ENCODE results near the gene ABCB4.

Gene ABCB4

DNA sequence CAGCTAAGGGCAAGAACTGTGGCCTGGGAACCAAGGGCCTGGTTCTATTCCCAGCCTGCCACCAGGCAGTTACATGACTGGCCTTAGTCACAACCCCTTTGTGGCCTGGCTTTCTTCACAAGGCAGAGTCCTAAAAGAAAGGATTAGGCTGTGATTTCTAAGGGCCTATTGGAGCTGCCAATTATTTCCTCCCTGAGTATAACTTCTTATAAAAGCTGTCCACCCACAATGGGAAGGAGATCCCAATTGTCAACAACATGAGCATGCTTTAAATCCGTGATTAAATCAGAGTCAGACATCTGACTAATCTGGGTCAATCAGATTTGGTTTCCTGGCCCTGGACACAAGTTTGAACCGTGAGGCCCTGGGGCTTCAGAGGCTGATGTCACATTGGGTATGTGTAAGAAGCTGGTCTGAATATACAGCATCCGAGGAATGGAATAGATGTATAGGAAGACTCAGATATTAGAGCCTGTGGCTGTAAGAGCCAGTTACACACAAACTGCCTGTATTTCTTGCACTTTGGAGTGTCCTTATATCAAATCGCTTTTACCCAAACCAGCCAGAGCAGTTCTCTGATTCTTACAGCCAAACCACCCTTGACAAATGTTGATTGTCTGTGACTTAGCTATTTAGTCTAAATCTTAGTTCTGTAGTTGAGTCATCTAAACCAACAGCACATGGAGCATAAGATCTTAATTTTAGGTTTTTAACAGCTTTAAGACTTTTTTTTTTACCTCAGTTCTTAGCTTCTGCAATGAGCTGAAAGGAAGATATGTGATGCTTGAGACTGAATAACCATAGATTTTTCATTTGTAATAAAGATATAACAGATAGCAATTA, 61.3 kb downstream of the ABCB4 start:
- 89% methylated on average over 4 of the region's 4 CpGs for WGBS (ENCODE audit: insufficient coverage)
- Histone ChIP-seq H3K27ac (ENCODE audit: insufficient read depth in 1 of 2, low read depth in 1 of 2, low read length in 2 of 2, poor library complexity in 1 of 2, severe bottlenecking in 2 of 2) (no peak overlapping the region), H3K4me3 (ENCODE audit: control insufficient read depth in 1 of 7, extremely low read depth in 1 of 7, insufficient read depth in 4 of 7, low read depth in 2 of 7, low read length in 6 of 7) (no peak overlapping the region), H3K4me1 (ENCODE audit: control extremely low read depth in 1 of 4, control insufficient read depth in 4 of 4, insufficient read depth in 4 of 4, low read length in 3 of 4) (no peaks in the 10 kb centered on the region), H3K27me3 (replicated peaks in 2 of 5; ENCODE audit: control insufficient read depth in 4 of 5, insufficient read depth in 5 of 5, low read length in 4 of 5) (peaks cover 0 to 1% (median 0%) of the 10 kb centered on the region in 5 experiments), H3K9me3 (ENCODE audit: control extremely low read depth in 1 of 5, control insufficient read depth in 4 of 5, insufficient read depth in 2 of 5, low read depth in 1 of 5, low read length in 4 of 5) (no peaks in the 10 kb centered on the region), H3K36me3 (ENCODE audit: control insufficient read depth in 4 of 4, insufficient read depth in 4 of 4, low read length in 3 of 4) (no peaks in the 10 kb centered on the region)
- DNase-seq = no peak
- ChIA-PET CTCF (interaction anchor here (0.7 to 11.4 kb wide), 6 partner anchors 22 to 530 kb away, joined by 3 to 157 read pairs (median 4); no protein-coding TSS in a partner anchor), POLR2A (no interaction called here)

DNA sequence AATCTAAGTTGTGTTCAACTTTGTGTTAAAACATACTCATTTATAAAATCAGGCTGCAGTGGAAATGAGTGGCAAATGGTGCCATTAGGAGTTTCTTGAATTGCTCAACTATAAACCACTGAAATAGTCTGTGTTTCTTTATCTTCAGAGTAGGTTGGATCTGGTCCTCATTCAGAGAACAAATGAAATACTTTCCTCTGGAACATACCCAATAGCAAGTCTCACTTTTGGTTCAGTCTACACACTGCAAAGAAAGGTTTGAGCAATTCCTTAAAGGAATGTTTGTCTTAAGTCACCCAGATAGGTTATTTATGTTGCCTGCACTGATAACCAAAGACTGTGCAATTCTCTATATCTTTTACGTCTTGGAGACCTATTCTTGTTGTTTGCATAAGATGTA, 62.5 kb downstream of the ABCB4 start:
- no CpG with 5 or more reads among the region's 1 CpG for WGBS (ENCODE audit: insufficient coverage)
- Histone ChIP-seq H3K9me3 (ENCODE audit: control extremely low read depth in 1 of 5, control insufficient read depth in 4 of 5, insufficient read depth in 2 of 5, low read depth in 1 of 5, low read length in 4 of 5) (no peaks in the 10 kb centered on the region), H3K27me3 (replicated peaks in 2 of 5; ENCODE audit: control insufficient read depth in 4 of 5, insufficient read depth in 5 of 5, low read length in 4 of 5) (peaks cover 0 to 1% (median 0%) of the 10 kb centered on the region in 5 experiments), H3K36me3 (ENCODE audit: control insufficient read depth in 4 of 4, insufficient read depth in 4 of 4, low read length in 3 of 4) (no peaks in the 10 kb centered on the region), H3K27ac (ENCODE audit: insufficient read depth in 1 of 2, low read depth in 1 of 2, low read length in 2 of 2, poor library complexity in 1 of 2, severe bottlenecking in 2 of 2) (no peak overlapping the region), H3K4me1 (ENCODE audit: control extremely low read depth in 1 of 4, control insufficient read depth in 4 of 4, insufficient read depth in 4 of 4, low read length in 3 of 4) (no peaks in the 10 kb centered on the region), H3K4me3 (ENCODE audit: control insufficient read depth in 1 of 7, extremely low read depth in 1 of 7, insufficient read depth in 4 of 7, low read depth in 2 of 7, low read length in 6 of 7) (no peak overlapping the region)
- no peak for DNase-seq
- CTCF ChIA-PET = interaction anchor here (11.4 kb wide), 1 partner anchor 99 kb away, joined by 157 read pairs; no protein-coding TSS in a partner anchor
- POLR2A ChIA-PET = no interaction called here

DNA sequence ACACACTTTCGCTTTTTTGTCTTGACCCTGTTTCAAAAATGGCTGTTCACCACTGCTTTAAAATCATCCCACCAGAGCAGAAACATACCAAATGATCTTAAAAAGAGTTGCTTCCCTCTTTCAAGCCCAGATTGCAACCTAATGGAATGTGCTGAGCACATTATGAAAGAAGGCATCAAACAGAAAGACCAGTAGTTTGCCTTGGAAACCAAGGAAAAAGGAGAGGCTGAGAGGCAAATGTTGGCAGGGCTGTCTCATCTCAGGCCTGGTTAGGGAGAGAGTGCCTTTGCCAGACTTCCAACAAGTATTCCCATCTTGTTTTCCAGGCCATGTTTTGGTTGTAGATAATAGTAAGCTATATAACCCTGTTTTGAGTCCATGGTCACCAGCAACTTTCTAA, 64.3 kb downstream of the ABCB4 start:
- H3K9me3 ChIP-seq (ENCODE audit: control extremely low read depth in 1 of 5, control insufficient read depth in 4 of 5, insufficient read depth in 2 of 5, low read depth in 1 of 5, low read length in 4 of 5) = peaks cover 0 to 3% (median 0%) of the 10 kb centered on the region in 5 experiments
- no peaks in the 10 kb centered on the region for H3K36me3 ChIP-seq (ENCODE audit: control insufficient read depth in 4 of 4, insufficient read depth in 4 of 4, low read length in 3 of 4)
- no peak for DNase-seq
- H3K4me1 ChIP-seq (ENCODE audit: control extremely low read depth in 1 of 4, control insufficient read depth in 4 of 4, insufficient read depth in 4 of 4, low read length in 3 of 4) = no peaks in the 10 kb centered on the region
- ChIA-PET POLR2A (no interaction called here), CTCF (interaction anchor here (11.4 kb wide), 1 partner anchor 97 kb away, joined by 157 read pairs; no protein-coding TSS in a partner anchor)
- no peak overlapping the region for H3K27ac ChIP-seq (ENCODE audit: insufficient read depth in 1 of 2, low read depth in 1 of 2, low read length in 2 of 2, poor library complexity in 1 of 2, severe bottlenecking in 2 of 2)
- no peak overlapping the region for H3K4me3 ChIP-seq (ENCODE audit: control insufficient read depth in 1 of 7, extremely low read depth in 1 of 7, insufficient read depth in 4 of 7, low read depth in 2 of 7, low read length in 6 of 7)
- H3K27me3 ChIP-seq (replicated peaks in 2 of 5; ENCODE audit: control insufficient read depth in 4 of 5, insufficient read depth in 5 of 5, low read length in 4 of 5) = no peaks in the 10 kb centered on the region
- no CpG with 5 or more reads among the region's 1 CpG for WGBS (ENCODE audit: insufficient coverage)

DNA sequence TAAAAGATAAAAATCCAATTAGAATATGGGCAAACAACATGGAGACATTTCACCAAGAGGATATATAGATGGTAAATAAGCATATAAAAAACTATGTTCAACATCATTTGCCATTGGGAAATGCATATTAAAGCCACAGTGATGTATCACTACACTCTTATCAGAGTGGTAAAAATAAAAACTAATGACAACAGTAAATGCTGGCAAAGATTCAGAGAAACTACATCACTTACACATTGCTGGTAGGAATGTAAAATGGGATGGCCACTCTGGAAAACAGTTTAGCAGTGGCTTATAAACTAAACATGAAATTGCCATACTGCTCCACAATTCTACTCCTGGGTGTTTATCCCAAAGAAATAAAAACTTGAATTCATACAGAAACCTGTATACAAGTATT, 70.8 kb downstream of the ABCB4 start:
- ChIA-PET POLR2A (no interaction called here), CTCF (interaction anchor here (1.4 kb wide), 1 partner anchor 13 kb away, joined by 4 read pairs; no protein-coding TSS in a partner anchor)
- H3K27ac ChIP-seq (ENCODE audit: insufficient read depth in 1 of 2, low read depth in 1 of 2, low read length in 2 of 2, poor library complexity in 1 of 2, severe bottlenecking in 2 of 2) = no peak overlapping the region
- H3K4me3 ChIP-seq (ENCODE audit: control insufficient read depth in 1 of 7, extremely low read depth in 1 of 7, insufficient read depth in 4 of 7, low read depth in 2 of 7, low read length in 6 of 7) = no peak overlapping the region
- peaks cover 0 to 3% (median 0%) of the 10 kb centered on the region in 5 experiments for H3K9me3 ChIP-seq (ENCODE audit: control extremely low read depth in 1 of 5, control insufficient read depth in 4 of 5, insufficient read depth in 2 of 5, low read depth in 1 of 5, low read length in 4 of 5)
- no peaks in the 10 kb centered on the region for H3K4me1 ChIP-seq (ENCODE audit: control extremely low read depth in 1 of 4, control insufficient read depth in 4 of 4, insufficient read depth in 4 of 4, low read length in 3 of 4)
- H3K36me3 ChIP-seq (ENCODE audit: control insufficient read depth in 4 of 4, insufficient read depth in 4 of 4, low read length in 3 of 4) = no peaks in the 10 kb centered on the region
- H3K27me3 ChIP-seq (replicated peaks in 2 of 5; ENCODE audit: control insufficient read depth in 4 of 5, insufficient read depth in 5 of 5, low read length in 4 of 5) = no peaks in the 10 kb centered on the region
- no peak for DNase-seq

DNA sequence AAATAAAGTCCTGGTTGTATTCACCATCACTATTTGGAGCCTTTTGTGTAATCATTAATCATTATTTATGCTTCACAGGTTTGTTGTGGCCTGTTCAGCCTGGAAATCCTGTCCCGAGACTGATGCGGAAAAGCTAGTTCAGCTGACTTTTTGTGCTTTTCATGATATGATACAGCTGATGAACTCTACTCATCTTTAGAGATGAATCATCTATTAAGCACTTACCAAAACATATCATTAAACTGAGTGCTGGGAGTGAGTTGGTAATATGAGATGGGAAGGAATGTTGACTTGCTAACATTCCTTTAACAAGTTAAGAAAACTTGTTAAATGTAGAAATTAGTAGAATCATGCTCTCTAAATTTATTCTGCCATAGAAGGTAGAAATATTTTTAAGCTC, 77.0 kb downstream of the ABCB4 start:
- POLR2A ChIA-PET = interaction anchor here (0.7 kb wide), 1 partner anchor 38 kb away, joined by 5 read pairs; no protein-coding TSS in a partner anchor
- Histone ChIP-seq H3K4me1 (ENCODE audit: control extremely low read depth in 1 of 4, control insufficient read depth in 4 of 4, insufficient read depth in 4 of 4, low read length in 3 of 4) (no peaks in the 10 kb centered on the region), H3K27ac (ENCODE audit: insufficient read depth in 1 of 2, low read depth in 1 of 2, low read length in 2 of 2, poor library complexity in 1 of 2, severe bottlenecking in 2 of 2) (no peak overlapping the region), H3K9me3 (ENCODE audit: control extremely low read depth in 1 of 5, control insufficient read depth in 4 of 5, insufficient read depth in 2 of 5, low read depth in 1 of 5, low read length in 4 of 5) (no peaks in the 10 kb centered on the region), H3K4me3 (ENCODE audit: control insufficient read depth in 1 of 7, extremely low read depth in 1 of 7, insufficient read depth in 4 of 7, low read depth in 2 of 7, low read length in 6 of 7) (no peak overlapping the region), H3K27me3 (replicated peaks in 2 of 5; ENCODE audit: control insufficient read depth in 4 of 5, insufficient read depth in 5 of 5, low read length in 4 of 5) (no peaks in the 10 kb centered on the region), H3K36me3 (ENCODE audit: control insufficient read depth in 4 of 4, insufficient read depth in 4 of 4, low read length in 3 of 4) (peaks cover 0 to 13% (median 2%) of the 10 kb centered on the region in 4 experiments)
- CTCF ChIA-PET = interaction anchor here (0.6 to 1.5 kb wide), 5 partner anchors 11 to 88 kb away, joined by 3 read pairs; no protein-coding TSS in a partner anchor
- no peak for DNase-seq
- no CpG with 5 or more reads among the region's 2 CpGs for WGBS (ENCODE audit: insufficient coverage)

DNA sequence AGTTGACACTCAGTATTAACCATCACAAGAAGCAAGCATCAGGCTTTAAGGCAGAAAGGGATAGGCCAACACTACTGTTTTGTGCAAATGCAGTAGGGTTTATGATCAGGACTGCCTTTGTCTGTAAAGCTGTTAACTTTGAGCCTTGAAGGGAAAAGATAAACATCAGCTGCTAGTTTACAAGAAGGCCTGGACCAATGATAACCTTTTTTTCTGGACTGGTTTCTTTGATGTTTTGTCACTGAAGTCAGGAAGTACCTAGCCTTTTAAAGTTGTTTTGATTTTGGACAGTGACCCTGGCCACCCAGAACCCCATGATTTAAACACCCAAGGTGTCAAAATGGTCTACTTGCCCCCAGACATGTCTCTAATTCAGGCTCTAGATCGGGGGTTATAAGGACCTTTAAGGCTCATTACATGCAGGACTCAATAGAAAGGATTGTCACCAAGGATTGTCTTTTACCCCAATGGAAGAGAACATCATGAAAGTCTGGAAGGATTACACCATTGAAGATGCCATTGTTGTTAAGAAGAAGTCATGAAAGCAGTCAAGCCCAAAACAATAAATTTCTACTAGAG, 79.9 kb downstream of the ABCB4 start:
- no peak overlapping the region for H3K27ac ChIP-seq (ENCODE audit: insufficient read depth in 1 of 2, low read depth in 1 of 2, low read length in 2 of 2, poor library complexity in 1 of 2, severe bottlenecking in 2 of 2)
- no peak for DNase-seq
- 100% methylated on average over 1 of the region's 1 CpG for WGBS (ENCODE audit: insufficient coverage)
- no peak overlapping the region for H3K4me3 ChIP-seq (ENCODE audit: control insufficient read depth in 1 of 7, extremely low read depth in 1 of 7, insufficient read depth in 4 of 7, low read depth in 2 of 7, low read length in 6 of 7)
- no peaks in the 10 kb centered on the region for H3K9me3 ChIP-seq (ENCODE audit: control extremely low read depth in 1 of 5, control insufficient read depth in 4 of 5, insufficient read depth in 2 of 5, low read depth in 1 of 5, low read length in 4 of 5)
- POLR2A ChIA-PET = no interaction called here
- CTCF ChIA-PET = no interaction called here
- no peaks in the 10 kb centered on the region for H3K27me3 ChIP-seq (replicated peaks in 2 of 5; ENCODE audit: control insufficient read depth in 4 of 5, insufficient read depth in 5 of 5, low read length in 4 of 5)
- peaks cover 0 to 26% (median 2%) of the 10 kb centered on the region in 4 experiments for H3K36me3 ChIP-seq (ENCODE audit: control insufficient read depth in 4 of 4, insufficient read depth in 4 of 4, low read length in 3 of 4)
- no peaks in the 10 kb centered on the region for H3K4me1 ChIP-seq (ENCODE audit: control extremely low read depth in 1 of 4, control insufficient read depth in 4 of 4, insufficient read depth in 4 of 4, low read length in 3 of 4)

Data from common myeloid progenitor, CD34-positive (primary cell).